Activated naive CD8-positive, alpha-beta T cell (primary cell): Measurements from ENCODE around the gene FBLN5.
A peak's percentile ranks its signal among the peaks of the same experiment; 100 is the strongest.
"Not testable (repeated sequence)": the region's sequence is repeated elsewhere in the genome, so short reads cannot be mapped to it uniquely, and the experiment has no call there.

Experiments
- H3K27ac Mint-ChIP-seq: one replicate; pipeline ENCODE4 v1.8.0; 2021; ENCODE audit warnings: mixed read lengths
- H3K27me3 Mint-ChIP-seq: one replicate; pipeline ENCODE4 v1.8.0; 2021; ENCODE audit warnings: mixed read lengths
- H3K36me3 Mint-ChIP-seq: one replicate; pipeline ENCODE4 v1.8.0; 2021; ENCODE audit warnings: mixed read lengths
- H3K4me1 Mint-ChIP-seq: one replicate; pipeline ENCODE4 v1.8.0; 2021; ENCODE audit warnings: low read depth, mixed read lengths
- H3K4me3 Mint-ChIP-seq: one replicate; pipeline ENCODE4 v1.8.0; 2021; ENCODE audit warnings: mild to moderate bottlenecking, mixed read lengths
- H3K9me3 Mint-ChIP-seq: one replicate; pipeline ENCODE4 v1.8.0; 2021; ENCODE audit warnings: low read depth, mixed read lengths

Gene FBLN5

DNA sequence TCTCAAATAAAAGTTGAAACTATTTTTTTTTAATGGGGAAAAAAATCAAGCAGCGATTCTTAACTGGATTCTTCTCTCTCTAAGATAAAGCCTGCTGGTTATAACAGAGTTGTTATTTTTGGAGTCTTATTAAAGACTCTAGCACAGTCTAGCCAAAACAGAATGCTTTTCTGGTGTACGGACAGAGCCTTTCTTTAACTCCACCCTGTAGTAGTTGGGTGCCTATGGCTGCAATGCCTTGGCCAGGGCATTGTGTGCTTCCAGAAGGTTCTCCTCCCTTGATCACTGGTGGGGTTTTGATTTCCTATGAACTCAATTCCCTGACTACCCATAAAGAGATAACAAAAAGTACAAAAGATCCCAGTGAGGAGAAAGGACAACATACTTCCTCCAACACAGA, 44.4 kb downstream of the FBLN5 start:
- Mint-ChIP-seq H3K27ac (no peak overlapping the region), H3K4me3 (no peak overlapping the region), H3K27me3 (no peaks in the 10 kb centered on the region), H3K4me1 (peaks cover 4% of the 10 kb centered on the region), H3K36me3 (peaks cover under 1% of the 10 kb centered on the region), H3K9me3 (no peaks in the 10 kb centered on the region)

DNA sequence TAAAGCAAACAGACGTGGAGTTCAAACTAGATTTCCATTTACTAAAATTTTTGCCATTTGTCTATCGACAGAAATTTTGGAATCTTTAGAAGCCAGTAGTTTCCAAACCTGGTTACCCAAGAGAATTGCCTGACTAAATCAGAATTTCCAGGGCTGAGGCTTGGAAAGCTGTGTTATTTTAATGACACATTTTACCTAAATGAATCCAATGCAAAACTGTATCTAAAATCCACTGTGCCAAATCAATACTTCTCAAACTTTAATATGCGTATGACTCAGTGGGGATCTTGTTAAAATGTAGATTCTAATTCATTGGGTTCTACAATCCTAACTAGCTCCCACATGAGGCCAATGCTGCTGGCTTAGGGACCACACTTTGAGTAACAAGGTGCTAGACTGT, 45.2 kb downstream of the FBLN5 start:
- Mint-ChIP-seq H3K27me3 (no peaks in the 10 kb centered on the region), H3K36me3 (no peaks in the 10 kb centered on the region), H3K9me3 (no peaks in the 10 kb centered on the region), H3K27ac (no peak overlapping the region), H3K4me1 (peaks cover 2% of the 10 kb centered on the region), H3K4me3 (no peak overlapping the region)

DNA sequence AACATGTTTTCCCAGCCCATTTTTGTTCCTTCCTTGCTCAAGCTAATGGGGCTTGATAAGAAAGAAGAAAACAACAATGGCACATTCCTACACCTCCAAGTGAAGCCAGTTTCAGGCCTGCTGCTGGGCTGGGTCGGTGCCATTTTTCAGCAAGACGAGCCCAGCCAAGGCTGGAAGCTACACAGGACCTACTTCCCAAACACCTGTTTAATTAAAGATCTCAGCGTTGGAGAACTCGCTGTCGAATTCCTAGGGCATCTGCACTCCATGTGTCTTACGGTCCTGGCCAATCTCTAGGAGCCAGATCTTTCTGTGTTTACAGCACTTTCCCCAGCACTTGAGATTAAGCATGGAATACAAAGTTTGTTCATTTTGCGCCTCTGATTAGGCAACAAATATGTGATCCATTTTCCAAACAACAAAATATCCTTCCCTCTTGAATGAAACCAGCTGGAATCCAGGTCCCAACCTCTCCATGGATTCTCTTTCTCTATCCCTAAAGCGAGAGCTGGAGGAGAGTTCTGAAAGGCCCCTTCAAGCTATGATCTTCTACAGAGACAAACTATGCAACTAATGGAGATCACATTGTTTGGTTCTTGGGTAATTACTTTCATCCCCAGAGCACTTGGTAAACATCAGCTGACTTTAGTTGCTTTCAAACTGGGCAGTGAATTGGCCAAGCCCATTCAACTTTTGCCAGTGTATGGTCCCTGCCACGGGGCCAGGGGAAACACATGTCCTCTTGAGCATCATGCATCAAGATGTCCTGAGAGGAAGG, 45.9 kb downstream of the FBLN5 start:
- Mint-ChIP-seq H3K27ac (no peak overlapping the region), H3K4me1 (peaks cover 2% of the 10 kb centered on the region), H3K4me3 (no peak overlapping the region), H3K27me3 (no peaks in the 10 kb centered on the region), H3K36me3 (no peaks in the 10 kb centered on the region), H3K9me3 (no peaks in the 10 kb centered on the region)

DNA sequence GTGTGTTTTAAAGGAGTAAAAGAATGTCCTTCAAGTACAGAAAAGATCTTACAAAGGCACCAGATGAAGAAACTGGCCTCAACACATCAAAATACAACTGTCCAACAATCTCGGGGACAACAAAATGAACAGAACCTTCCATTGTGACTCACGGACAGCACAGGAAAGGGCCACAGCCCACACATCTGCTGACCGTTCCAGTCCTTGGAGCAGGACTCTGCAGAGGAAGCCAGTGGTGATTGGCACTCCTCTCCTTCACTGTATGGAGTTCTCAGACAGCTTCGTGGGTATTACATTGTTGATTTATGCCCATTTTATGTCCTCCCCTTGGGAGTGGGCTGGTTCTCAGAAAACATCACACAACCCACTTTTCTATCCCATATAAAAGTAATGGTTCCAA, 47.7 kb downstream of the FBLN5 start:
- Mint-ChIP-seq H3K36me3 (no peaks in the 10 kb centered on the region), H3K4me1 (peaks cover 7% of the 10 kb centered on the region), H3K27me3 (no peaks in the 10 kb centered on the region), H3K9me3 (no peaks in the 10 kb centered on the region), H3K27ac (no peak overlapping the region), H3K4me3 (no peak overlapping the region)

DNA sequence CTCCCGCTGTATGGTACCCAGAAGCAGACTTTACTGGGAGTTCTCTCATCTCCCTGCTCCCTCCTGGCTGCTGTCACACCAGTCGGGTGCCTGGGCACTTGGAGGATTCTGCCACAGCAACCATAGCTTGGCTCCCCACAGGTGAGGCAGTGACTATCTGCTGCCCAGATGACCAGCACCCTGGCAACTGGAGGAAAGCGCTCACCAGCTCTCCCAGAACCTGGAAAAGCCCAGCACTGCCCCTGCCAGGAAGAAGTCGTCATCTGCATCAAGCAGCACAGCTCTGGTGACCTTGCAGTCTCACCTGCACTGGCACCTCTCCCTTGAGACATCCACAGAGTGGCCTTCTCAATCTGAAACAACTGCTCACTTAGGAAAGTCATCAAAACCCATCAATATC, 48.3 kb downstream of the FBLN5 start:
- no peak overlapping the region for H3K27ac Mint-ChIP-seq
- no peaks in the 10 kb centered on the region for H3K36me3 Mint-ChIP-seq
- no peaks in the 10 kb centered on the region for H3K27me3 Mint-ChIP-seq
- H3K4me3 Mint-ChIP-seq = no peak overlapping the region
- no peaks in the 10 kb centered on the region for H3K9me3 Mint-ChIP-seq
- peaks cover 8% of the 10 kb centered on the region for H3K4me1 Mint-ChIP-seq

DNA sequence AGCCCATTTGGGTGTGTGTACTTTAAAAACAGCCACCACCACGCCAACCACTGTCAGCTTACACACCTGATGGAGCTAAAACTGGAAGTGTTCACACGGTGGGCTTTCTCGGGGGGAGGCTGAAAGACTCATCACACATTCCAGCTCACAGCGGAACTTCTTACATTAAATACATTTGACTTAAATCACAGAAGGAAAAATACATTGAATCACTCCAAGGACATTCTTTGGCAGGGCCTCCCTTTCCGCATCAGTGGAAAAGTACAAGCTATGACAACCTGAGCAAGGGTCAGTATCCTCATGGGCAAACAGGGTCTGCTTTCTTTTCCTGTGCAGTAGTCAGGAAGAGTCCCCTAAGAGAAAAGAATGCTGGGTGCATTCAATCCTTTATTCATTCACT, 49.1 kb downstream of the FBLN5 start:
- H3K4me1 Mint-ChIP-seq = peaks cover 13% of the 10 kb centered on the region
- no peaks in the 10 kb centered on the region for H3K9me3 Mint-ChIP-seq
- no peak overlapping the region for H3K27ac Mint-ChIP-seq
- no peaks in the 10 kb centered on the region for H3K27me3 Mint-ChIP-seq
- no peak overlapping the region for H3K4me3 Mint-ChIP-seq
- H3K36me3 Mint-ChIP-seq = no peaks in the 10 kb centered on the region

DNA sequence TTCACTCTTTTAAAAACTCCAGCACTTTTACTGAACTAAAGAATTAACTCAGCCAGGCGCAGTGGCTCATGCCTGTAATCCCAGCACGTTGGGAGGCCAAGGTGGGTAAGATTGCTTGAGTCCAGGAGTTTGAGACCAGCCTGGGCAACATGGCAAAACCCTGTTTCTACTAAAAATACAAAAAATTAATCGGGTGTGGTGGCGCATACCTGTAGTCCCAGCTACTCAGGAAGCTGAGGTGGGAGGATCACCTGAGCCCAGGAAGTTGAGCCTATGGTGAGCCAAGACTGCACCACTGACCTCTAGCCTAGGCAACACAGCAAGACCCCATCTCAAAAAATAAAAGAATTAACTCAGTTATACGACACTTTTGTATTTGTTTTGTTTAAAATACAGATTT, 49.8 kb downstream of the FBLN5 start:
- not testable (repeated sequence) for H3K4me3 Mint-ChIP-seq, H3K27ac Mint-ChIP-seq, H3K9me3 Mint-ChIP-seq, H3K27me3 Mint-ChIP-seq, H3K36me3 Mint-ChIP-seq
- H3K4me1 Mint-ChIP-seq = peaks cover 20% of the 10 kb centered on the region

DNA sequence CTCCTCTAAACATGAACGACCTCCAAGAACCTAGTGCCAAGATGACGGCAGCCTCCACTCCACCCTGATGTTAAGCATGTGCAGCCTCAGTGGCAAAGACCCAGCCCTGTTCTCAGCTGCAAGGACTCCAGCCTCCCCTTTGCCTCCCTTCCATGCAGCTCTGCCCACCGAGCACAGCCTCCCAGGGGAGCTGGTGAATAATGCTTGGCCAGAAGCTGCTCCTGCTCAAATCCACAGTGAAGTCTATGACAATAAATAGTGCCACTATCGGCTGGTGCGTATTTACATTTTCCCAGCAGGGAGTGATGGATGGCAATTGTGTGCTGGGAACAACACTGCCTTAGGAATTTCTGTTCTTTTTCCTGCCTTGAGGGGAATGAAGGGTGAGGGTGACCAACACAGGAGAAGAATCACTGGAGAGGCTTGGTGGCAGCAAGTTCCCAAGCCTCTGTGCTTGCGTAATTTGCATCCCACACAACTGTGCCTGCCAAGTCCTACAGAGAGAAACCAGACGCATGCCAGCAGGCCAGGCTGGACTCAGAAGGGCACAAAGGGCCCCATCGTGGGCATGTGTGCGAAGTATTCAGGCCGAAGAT, 50.3 kb downstream of the FBLN5 start:
- Mint-ChIP-seq H3K36me3 (no peaks in the 10 kb centered on the region), H3K4me3 (no peak overlapping the region), H3K27me3 (no peaks in the 10 kb centered on the region), H3K4me1 (peaks cover 23% of the 10 kb centered on the region), H3K27ac (no peak overlapping the region), H3K9me3 (no peaks in the 10 kb centered on the region)

DNA sequence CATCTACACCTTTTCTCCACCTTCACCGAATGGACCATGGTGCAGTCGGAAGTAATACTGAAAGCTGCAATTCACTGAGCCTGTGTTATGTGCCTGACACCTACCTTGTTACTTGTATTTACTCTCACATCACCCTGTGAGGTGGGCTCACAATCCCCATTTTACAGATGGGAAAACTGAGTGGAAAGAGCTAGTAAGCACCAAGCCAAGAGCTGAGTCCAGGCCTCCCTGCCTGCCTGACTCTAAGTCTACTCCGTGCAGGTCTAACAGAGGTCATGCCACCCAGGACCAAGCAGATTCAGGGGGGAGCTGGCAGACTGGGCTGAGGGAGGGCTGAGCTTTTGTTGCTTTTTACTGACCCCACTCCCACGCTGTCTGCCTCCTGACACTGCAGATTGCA, 51.1 kb downstream of the FBLN5 start:
- peaks cover 31% of the 10 kb centered on the region for H3K4me1 Mint-ChIP-seq
- no peaks in the 10 kb centered on the region for H3K27me3 Mint-ChIP-seq
- H3K4me3 Mint-ChIP-seq = no peak overlapping the region
- H3K27ac Mint-ChIP-seq = no peak overlapping the region
- no peaks in the 10 kb centered on the region for H3K9me3 Mint-ChIP-seq
- no peaks in the 10 kb centered on the region for H3K36me3 Mint-ChIP-seq

DNA sequence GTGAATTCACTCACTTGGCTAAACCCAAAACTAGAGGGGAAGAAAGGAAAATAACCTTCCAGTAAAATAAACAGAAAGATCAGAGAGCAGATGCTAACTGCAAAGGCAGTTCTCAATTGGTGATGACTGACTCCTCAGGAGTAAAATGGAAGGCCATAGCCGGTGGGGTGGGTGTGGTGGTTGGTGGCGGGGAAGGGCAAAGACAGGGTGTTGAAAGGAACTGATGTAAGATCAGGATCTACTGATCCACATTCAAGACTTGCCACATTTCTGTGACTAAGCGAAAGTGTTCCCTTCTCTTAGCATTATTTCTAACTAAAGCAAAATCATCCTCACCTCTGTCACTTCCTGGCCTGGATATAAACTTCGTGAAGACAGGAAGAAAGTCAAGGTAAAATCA, 53.8 kb downstream of the FBLN5 start:
- Mint-ChIP-seq H3K4me3 (no peak overlapping the region), H3K27me3 (no peaks in the 10 kb centered on the region), H3K9me3 (no peaks in the 10 kb centered on the region), H3K4me1 (peaks cover 59% of the 10 kb centered on the region), H3K27ac (peak overlapping the region; percentile 85), H3K36me3 (no peaks in the 10 kb centered on the region)

DNA sequence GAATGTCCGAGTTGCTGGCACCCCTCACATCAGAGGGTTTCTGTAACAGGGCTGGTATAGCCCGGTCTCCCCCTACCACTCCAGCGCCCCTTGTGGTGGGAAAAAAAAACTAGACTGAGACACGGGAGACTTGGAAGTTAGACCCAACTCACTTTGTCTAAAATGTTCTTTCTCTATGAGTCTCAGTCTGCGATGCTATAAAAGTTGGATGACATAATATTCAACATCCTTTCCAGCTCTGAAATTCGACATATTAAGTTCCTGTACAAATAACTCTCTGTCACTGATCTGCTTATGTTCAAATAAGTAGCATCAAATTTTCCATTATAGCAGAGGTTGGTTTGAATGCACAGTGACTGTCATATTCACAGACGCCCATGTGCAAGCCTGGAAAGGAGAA, 54.5 kb downstream of the FBLN5 start:
- Mint-ChIP-seq H3K27me3 (no peaks in the 10 kb centered on the region), H3K9me3 (no peaks in the 10 kb centered on the region), H3K4me1 (peaks cover 61% of the 10 kb centered on the region), H3K4me3 (no peak overlapping the region), H3K27ac (peak overlapping the region; percentile 85), H3K36me3 (no peaks in the 10 kb centered on the region)

DNA sequence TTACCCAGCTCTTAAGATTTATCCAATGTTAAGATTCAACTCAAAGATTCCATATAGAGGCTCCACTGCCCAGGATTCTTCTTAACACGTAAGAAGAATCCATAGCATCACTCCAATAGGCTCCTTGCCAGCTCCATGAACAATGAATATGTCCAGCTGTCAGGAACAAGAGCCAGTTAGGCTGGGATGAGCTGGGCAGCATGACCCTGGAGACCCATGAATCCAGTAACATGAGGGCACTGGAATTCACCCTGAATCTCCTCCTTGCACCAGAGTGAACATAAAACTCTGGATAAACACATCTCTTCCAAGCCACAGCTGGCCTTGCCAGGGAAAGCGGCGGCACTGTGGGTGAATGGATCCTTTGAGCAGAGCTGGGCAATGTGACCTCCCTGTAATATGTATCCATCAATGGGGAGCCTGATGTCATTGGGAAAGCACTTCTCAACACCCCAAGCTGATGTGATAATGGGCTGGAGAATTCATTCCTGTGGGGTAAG, 55.7 kb downstream of the FBLN5 start:
- H3K27ac Mint-ChIP-seq = no peak overlapping the region
- H3K9me3 Mint-ChIP-seq = no peaks in the 10 kb centered on the region
- H3K4me3 Mint-ChIP-seq = no peak overlapping the region
- no peaks in the 10 kb centered on the region for H3K27me3 Mint-ChIP-seq
- H3K4me1 Mint-ChIP-seq = peaks cover 61% of the 10 kb centered on the region
- no peaks in the 10 kb centered on the region for H3K36me3 Mint-ChIP-seq

DNA sequence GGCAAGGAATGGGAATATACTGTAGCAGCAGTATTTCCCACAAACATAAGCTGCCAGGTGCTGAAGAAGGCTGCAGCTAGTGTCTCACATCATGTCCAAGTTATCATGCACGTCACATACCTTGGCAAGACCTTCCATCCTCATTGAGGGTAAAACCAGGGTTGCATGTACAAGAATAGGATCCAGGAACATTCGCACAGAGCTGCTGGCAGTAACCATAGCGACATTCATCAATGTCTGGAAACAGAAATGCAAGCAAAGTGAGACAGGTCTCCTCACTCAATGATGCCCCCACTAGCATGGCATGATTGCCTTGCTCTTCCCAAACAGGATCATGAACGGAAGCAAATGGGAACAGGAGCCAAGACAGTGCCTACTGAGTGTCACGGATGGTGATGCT, 56.4 kb downstream of the FBLN5 start:
- Mint-ChIP-seq H3K27ac (no peak overlapping the region), H3K9me3 (no peaks in the 10 kb centered on the region), H3K27me3 (no peaks in the 10 kb centered on the region), H3K36me3 (no peaks in the 10 kb centered on the region), H3K4me3 (no peak overlapping the region), H3K4me1 (peaks cover 61% of the 10 kb centered on the region)

DNA sequence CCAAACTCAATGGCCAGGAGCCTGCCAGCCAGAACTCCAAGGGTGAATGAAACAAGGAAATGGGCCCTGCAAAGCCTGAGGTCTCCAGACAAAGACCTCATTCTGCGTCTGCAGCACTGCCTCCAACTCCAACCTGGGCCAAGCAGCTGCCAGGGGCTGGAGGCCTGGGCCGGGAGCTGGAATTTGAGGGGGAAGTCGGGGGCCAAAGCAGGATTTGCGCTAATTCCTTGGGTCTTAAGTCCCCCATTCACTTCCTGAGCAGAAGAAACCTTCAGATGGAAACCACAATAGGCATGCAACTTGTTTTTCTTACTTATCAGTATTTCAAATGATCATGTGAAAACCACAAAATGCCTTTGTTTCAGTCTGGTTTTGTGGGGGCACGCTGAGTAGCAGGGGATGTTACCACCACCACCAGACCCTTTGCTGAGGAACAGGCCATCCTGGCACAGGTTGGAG, 57.2 kb downstream of the FBLN5 start:
- H3K9me3 Mint-ChIP-seq = no peaks in the 10 kb centered on the region
- peak overlapping the region; percentile 80 for H3K27ac Mint-ChIP-seq
- no peaks in the 10 kb centered on the region for H3K36me3 Mint-ChIP-seq
- peaks cover 62% of the 10 kb centered on the region for H3K4me1 Mint-ChIP-seq
- H3K4me3 Mint-ChIP-seq = peak overlapping the region; percentile 40
- H3K27me3 Mint-ChIP-seq = no peaks in the 10 kb centered on the region

DNA sequence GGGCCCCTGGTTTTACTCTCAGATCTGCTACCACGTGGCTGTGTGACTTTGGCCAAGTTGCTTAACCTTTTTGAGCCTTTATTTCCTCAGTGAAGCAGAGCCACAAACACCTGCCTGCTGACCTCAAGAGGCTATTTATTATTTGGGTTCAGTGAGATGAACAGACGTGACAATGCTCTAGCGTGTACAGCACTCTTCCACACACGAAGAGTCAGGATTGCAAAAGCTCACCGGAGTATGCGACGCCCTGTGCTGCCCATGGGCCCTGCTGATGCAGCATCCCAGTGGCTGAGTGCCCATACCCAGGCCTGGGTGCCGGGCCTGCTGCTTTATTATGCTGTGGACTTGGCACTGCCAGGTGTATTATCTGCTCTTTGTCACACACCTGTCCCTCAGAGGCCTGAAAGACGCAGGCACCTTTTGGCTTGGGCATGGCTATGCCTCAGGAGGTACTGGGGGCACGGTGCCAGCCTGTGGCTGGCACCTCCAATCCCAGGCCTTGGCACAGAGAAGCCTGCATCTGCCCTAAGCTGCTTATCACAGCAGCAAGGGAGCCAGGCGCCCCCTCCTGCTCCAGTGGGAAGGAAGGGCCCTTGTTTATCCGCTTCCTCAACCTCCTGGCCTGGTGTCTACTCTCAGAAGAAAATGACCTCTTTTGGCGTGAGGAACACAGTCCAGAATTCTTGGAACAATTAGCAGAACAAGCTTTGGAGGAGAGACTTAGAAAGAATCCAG, 57.9 kb downstream of the FBLN5 start:
- H3K9me3 Mint-ChIP-seq = no peaks in the 10 kb centered on the region
- H3K4me1 Mint-ChIP-seq = peaks cover 63% of the 10 kb centered on the region
- no peaks in the 10 kb centered on the region for H3K36me3 Mint-ChIP-seq
- H3K27me3 Mint-ChIP-seq = no peaks in the 10 kb centered on the region
- H3K27ac Mint-ChIP-seq = peak overlapping the region; percentile 80
- H3K4me3 Mint-ChIP-seq = no peak overlapping the region
